IMR-90 (cell line): Measurements from ENCODE around the gene EIF3I. TPM values are rescaled to one million over a fixed set of nuclear protein-coding genes. Genes with fewer than 3 reads are reported as not detected.

Experiments
- ATAC-seq: fragments of 200-7000 bp; cut with Tn5 transposase; 2 replicates; pipeline ENCODE4 v1.9.1; 2020; ENCODE audit warnings: low read depth, mild to moderate bottlenecking, moderate library complexity
- BruUV-seq: library from RNA; stranded (reverse); fragments of 400-500 nt; replicated peaks from 2 replicates; lab custom pipeline; 2021; lab: Mats Ljungman, UMichigan
- CTCF ChIA-PET: fragments of 300-600 bp; formaldehyde crosslinking; extraction: SDS; loops from one replicate; lab custom pipeline; 2021; ENCODE audit warnings: antibody characterized with exemption; lab: Yijun Ruan, JAX
- POLR2A ChIA-PET: fragments of 300-600 bp; sonication (Branson Sonifier 250); formaldehyde crosslinking; loops from one replicate; lab custom pipeline; 2022; ENCODE audit warnings: antibody characterized with exemption; ENCODE audit not compliant: unreplicated experiment; lab: Charles Lee
- DNase-seq: peaks from one replicate; pipeline ENCODE4 v3.0.0; 2013
- H2AFZ ChIP-seq: replicated peaks from 2 replicates; pipeline ENCODE3; 2013; ENCODE audit warnings: low read length, mild to moderate bottlenecking; ENCODE audit not compliant: poor library complexity
- H2AK5ac ChIP-seq: 2 replicates; pipeline ENCODE4 v1.6.1; 2013; ENCODE audit warnings: low read depth, low read length, inconsistent platforms
- H2AK9ac ChIP-seq: replicated peaks from 2 replicates; pipeline ENCODE3; 2013; ENCODE audit warnings: mild to moderate bottlenecking, low read depth, low read length, moderate library complexity; ENCODE audit not compliant: poor library complexity
- H2BK120ac ChIP-seq: 2 replicates; pipeline ENCODE4 v1.6.1; 2013; ENCODE audit warnings: low read depth, low read length, inconsistent platforms
- H2BK15ac ChIP-seq: 3 replicates; pipeline ENCODE4 v1.6.1; 2013; ENCODE audit warnings: low read depth, low read length, inconsistent platforms
- H2BK20ac ChIP-seq: 2 replicates; pipeline ENCODE4 v1.6.1; 2013; ENCODE audit warnings: low read depth, mild to moderate bottlenecking, inconsistent platforms, low read length, moderate library complexity
- H2BK5ac ChIP-seq: 2 replicates; pipeline ENCODE4 v1.6.1; 2013; ENCODE audit warnings: mild to moderate bottlenecking, low read depth, low read length, inconsistent platforms; ENCODE audit not compliant: poor library complexity, severe bottlenecking
- H3K14ac ChIP-seq: replicated peaks from 2 replicates; pipeline ENCODE4 v1.6.1; 2013; ENCODE audit warnings: low read depth, low read length, inconsistent platforms
- H3K18ac ChIP-seq: 2 replicates; pipeline ENCODE4 v1.6.1; 2013; ENCODE audit warnings: low read depth, low read length, control low read depth
- H3K23ac ChIP-seq: 2 replicates; pipeline ENCODE4 v1.6.1; 2013; ENCODE audit warnings: low read depth, low read length, inconsistent platforms
- H3K27ac ChIP-seq: 2 replicates; pipeline ENCODE4 v1.5.1; 2013; ENCODE audit warnings: mild to moderate bottlenecking, control low read depth, low read length; ENCODE audit not compliant: insufficient read depth
- H3K27me3 ChIP-seq: 2 replicates; pipeline ENCODE4 v1.6.1; 2013; ENCODE audit warnings: low read length; ENCODE audit not compliant: control insufficient read depth, insufficient read depth
- H3K36me3 ChIP-seq: 2 replicates; pipeline ENCODE4 v1.6.1; 2013; ENCODE audit warnings: low read length, mixed read lengths; ENCODE audit not compliant: control insufficient read depth, insufficient read depth
- H3K4ac ChIP-seq: 2 replicates; pipeline ENCODE4 v1.6.1; 2013; ENCODE audit warnings: low read depth, low read length, inconsistent platforms
- H3K4me1 ChIP-seq: 2 replicates; pipeline ENCODE4 v1.6.1; 2013; ENCODE audit warnings: low read length, mixed read lengths; ENCODE audit not compliant: control insufficient read depth, insufficient read depth
- H3K4me2 ChIP-seq: 2 replicates; pipeline ENCODE4 v1.6.1; 2013; ENCODE audit warnings: low read depth, mild to moderate bottlenecking, control low read depth, low read length, moderate library complexity
- H3K4me3 ChIP-seq: 2 replicates; pipeline ENCODE4 v1.5.1; 2013; ENCODE audit warnings: low read depth, mild to moderate bottlenecking, control low read depth, low read length, moderate library complexity; ENCODE audit not compliant: insufficient read depth
- H3K56ac ChIP-seq: 2 replicates; pipeline ENCODE4 v1.6.1; 2013; ENCODE audit warnings: low read length, inconsistent platforms; ENCODE audit not compliant: insufficient read depth; ENCODE audit errors: extremely low read depth
- H3K79me1 ChIP-seq, 2 experiments: 2 replicates each; pipeline ENCODE4 v1.6.1; 2013; ENCODE audit warnings: low read length in 2 of 2, inconsistent platforms in 1 of 2, low read depth in 1 of 2
- H3K9ac ChIP-seq: 2 replicates; pipeline ENCODE4 v1.6.1; 2013; ENCODE audit warnings: low read depth, low read length, control low read depth
- H3K9me1 ChIP-seq: 2 replicates; pipeline ENCODE4 v1.6.1; 2013; ENCODE audit warnings: low read length, inconsistent platforms; ENCODE audit not compliant: insufficient read depth
- H3K9me3 ChIP-seq: 2 replicates; pipeline ENCODE4 v1.6.1; 2013; ENCODE audit warnings: low read length; ENCODE audit not compliant: control insufficient read depth, insufficient read depth
- H4K20me1 ChIP-seq: 2 replicates; pipeline ENCODE4 v1.6.1; 2013; ENCODE audit warnings: low read length, inconsistent platforms; ENCODE audit not compliant: insufficient read depth
- H4K5ac ChIP-seq: 2 replicates; pipeline ENCODE4 v1.6.1; 2013; ENCODE audit warnings: mild to moderate bottlenecking, low read depth, low read length, control low read depth
- H4K8ac ChIP-seq, 2 experiments: 2 replicates each; pipeline ENCODE4 v1.6.1; 2013; ENCODE audit warnings: low read depth in 2 of 2, low read length in 2 of 2, control low read depth in 1 of 2, inconsistent platforms in 1 of 2
- H4K91ac ChIP-seq: 2 replicates; pipeline ENCODE4 v1.6.1; 2013; ENCODE audit warnings: low read depth, low read length, inconsistent platforms; ENCODE audit not compliant: insufficient read depth
- CEBPB ChIP-seq: IDR thresholded peaks from 2 replicates; pipeline ENCODE4 v1.6.1; 2012; ENCODE audit warnings: low read depth, low read length, improper control_type of control experiment
- MAFK ChIP-seq: IDR thresholded peaks from 2 replicates; pipeline ENCODE4 v1.6.1; 2012; ENCODE audit warnings: low read depth, low read length, improper control_type of control experiment
- MXI1 ChIP-seq: IDR thresholded peaks from 2 replicates; pipeline ENCODE4 v1.6.1; 2012; ENCODE audit warnings: low read depth, mild to moderate bottlenecking, low read length, moderate library complexity, borderline replicate concordance
- NFE2L2 ChIP-seq: fragments of 150-350 bp; IDR thresholded peaks from 2 replicates; pipeline ENCODE4 v1.6.1; 2016; ENCODE audit warnings: low read depth, mild to moderate bottlenecking, low read length
- USF2 ChIP-seq: fragments of 150-350 bp; IDR thresholded peaks from 2 replicates; pipeline ENCODE4 v1.6.1; 2017; ENCODE audit warnings: mild to moderate bottlenecking, antibody characterized with exemption, low read length, low read depth
- WGBS, 2 experiments: methylation state at CpG; one replicate each; pipeline versions ENCODE4 v1.1.5 to v1.1.7; 2013; ENCODE audit warnings: missing lambda C conversion rate in 2 of 2; ENCODE audit not compliant: insufficient read length in 1 of 2; ENCODE audit errors: extremely low coverage in 2 of 2; 5-methylcytosine and 5-hydroxymethylcytosine counted together
- dilution Hi-C: fragments of 300-500 bp; cut with HindIII; formaldehyde crosslinking; loops from one replicate; pipeline ENCODE4 v1.14.3; 2018; ENCODE audit warnings: low sequenced_read_pairs; ENCODE audit not compliant: unreplicated experiment
- in situ Hi-C: fragments of 300-500 bp; cut with MboI; formaldehyde crosslinking; loops from 3 replicates; pipeline ENCODE4 v1.14.3; 2019; ENCODE audit warnings: low sequenced_read_pairs, inconsistent platforms, mixed read lengths
- intact Hi-C: fragments of 100-400 bp; cut with micrococcal nuclease; formaldehyde crosslinking; loops from 2 replicates; pipeline ENCODE4 v1.10.0; 2022
- polyA plus RNA-seq, 3 experiments: library from polyadenylated mRNA; depleted of rRNA; stranded (reverse); fragments of >200 nt; gene quantifications; 2 replicates each; pipeline ENCODE4 v1.2.3, GENCODE V29; 2012; ENCODE audit warnings: low replicate concordance in 1 of 3
- total RNA-seq: library from RNA; depleted of rRNA; stranded (reverse); fragments of >200 nt; gene quantifications from 2 replicates; pipeline ENCODE4 v1.2.3, GENCODE V29; 2012

Gene EIF3I
- total and polyA plus RNA-seq, 2 of the 4 experiments (the other 2 are of a cell fraction): 469 to 716 TPM

- H3K18ac ChIP-seq: peak overlapping the region; percentile 79
- no peak overlapping the region; the same call in 1 of the 2 replicates for H2BK20ac ChIP-seq
- dilution Hi-C loops (no loop called here), intact Hi-C loops (loop anchor here (2.0 kb wide), 2 partner anchors 72 to 108 kb away; partner anchors contain the start of genes KPNA6 and TMEM39B), in situ Hi-C loops (no loop called here)
- peak overlapping the region; percentile 49 for H3K4me3 ChIP-seq
- BruUV-seq: TSS peak; percentile 7
- peak overlapping the region; percentile 91 to 95 for H4K8ac ChIP-seq
- TF ChIP-seq MAFK (no peak), CEBPB (0 out of 2 replicates have a peak, but pooled peaks have one; percentile 33), NFE2L2 (peak; percentile 9; the same call in 1 of the 2 replicates), USF2 (no peak), MXI1 (0 out of 2 replicates have a peak, but pooled peaks have one; percentile 27)
- H2BK120ac ChIP-seq: peak overlapping the region; percentile 86
- H3K27ac ChIP-seq: peak overlapping the region; percentile 90
- 0% methylated on average over 9 of the region's 36 CpGs; no CpG with 5 or more reads in 1 of the 2 experiments for WGBS, 2 experiments
- peak overlapping the region; percentile 96 for H3K14ac ChIP-seq
- ChIA-PET CTCF (no interaction called here), POLR2A (interaction anchor here (0.5 to 0.7 kb wide), 3 partner anchors 11 to 66 kb away, joined by 3 to 30 read pairs (median 3); no protein-coding TSS in a partner anchor)
- H4K5ac ChIP-seq: peak overlapping the region; percentile 72
- H3K9ac ChIP-seq: peak overlapping the region; percentile 97
- ATAC-seq (peak; percentile 31), DNase-seq (peak; percentile 59)
- H2BK15ac ChIP-seq: peak overlapping the region; percentile 63; the same call in 1 of the 3 replicates
- peaks cover 22% of the 10 kb centered on the region for H3K4me1 ChIP-seq
- no peaks in the 10 kb centered on the region for H3K27me3 ChIP-seq
- H3K23ac ChIP-seq: peak overlapping the region; percentile 93
- peak overlapping the region; percentile 97 for H3K56ac ChIP-seq
- H4K91ac ChIP-seq: peak overlapping the region; percentile 95
- no peaks in the 10 kb centered on the region for H3K9me3 ChIP-seq
- peaks cover 12% of the 10 kb centered on the region; the same call in 1 of the 2 replicates for H3K9me1 ChIP-seq
- peaks cover 28% of the 10 kb centered on the region for H3K36me3 ChIP-seq
- H2AK9ac ChIP-seq: peak overlapping the region; percentile 98
- H2BK5ac ChIP-seq: peak overlapping the region; percentile 90
- peaks cover 13 to 51% of the 10 kb centered on the region in 2 experiments; a peak in 3 of 4 replicates for H3K79me1 ChIP-seq
- H2AK5ac ChIP-seq: peak overlapping the region; percentile 81
- H2AFZ ChIP-seq: peak overlapping the region; percentile 98
- peaks cover 22% of the 10 kb centered on the region for H4K20me1 ChIP-seq
- peak overlapping the region; percentile 92 for H3K4ac ChIP-seq
- H3K4me2 ChIP-seq: peak overlapping the region; percentile 90
Measured at GRCh38 chr1:32180186-32181060, 41.8 kb upstream of the EIF3I start.
